ENCODE results near the gene MAPK10. TPM values are rescaled to one million over a fixed set of nuclear protein-coding genes. Genes with fewer than 3 reads are reported as not detected.
A peak's percentile ranks its signal among the peaks of the same experiment; 100 is the strongest.
"Not testable (repeated sequence)": the region's sequence is repeated elsewhere in the genome, so short reads cannot be mapped to it uniquely, and the experiment has no call there.

Gene MAPK10
- total RNA-seq, 2 donors from 2014 or later, result 3.4 to 7.0 TPM

DNA sequence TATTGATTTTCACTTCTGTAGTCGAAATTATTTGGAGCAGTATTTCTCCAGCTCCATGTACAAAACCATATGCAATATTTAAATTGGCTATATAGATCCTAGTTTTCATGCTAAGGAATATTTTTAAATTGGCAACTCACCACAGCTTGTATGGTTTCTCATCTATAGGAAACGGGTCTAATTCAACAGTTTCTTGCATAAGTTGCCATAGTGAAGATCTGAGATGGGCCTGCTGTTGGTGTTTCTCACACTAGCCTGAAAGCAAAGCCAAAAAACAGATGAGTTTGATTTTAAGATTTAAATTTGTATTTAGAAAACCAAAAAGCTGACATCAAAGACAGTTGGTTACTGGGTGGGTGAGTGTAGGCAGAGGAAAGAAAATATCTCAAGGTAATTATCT, 5.5 kb downstream of the MAPK10 start:
- intact Hi-C loops (cut with DNase I, micrococcal nuclease), result no loop called here
- ATAC-seq, result no peak
- no peak for DNase-seq

DNA sequence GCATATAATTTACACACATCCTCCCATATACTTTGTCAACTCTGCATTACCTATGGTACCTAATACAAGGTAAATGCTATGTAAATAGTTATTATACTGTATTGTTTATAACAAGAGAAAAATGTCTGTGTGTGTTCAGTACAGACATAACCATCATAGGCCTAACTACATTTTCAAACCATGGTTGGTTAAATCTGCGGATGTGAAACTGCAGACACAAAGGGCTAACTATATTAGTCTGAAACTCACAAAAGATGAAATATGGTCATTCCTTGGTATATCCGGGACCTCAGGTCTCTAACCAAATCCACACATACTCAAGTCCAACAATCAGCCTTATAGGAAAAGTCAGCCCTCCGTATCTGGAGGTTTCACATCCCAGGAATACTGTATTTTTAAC, 13.5 kb downstream of the MAPK10 start:
- DNase-seq (no peak), ATAC-seq (no peak)
- intact Hi-C loops (cut with DNase I, micrococcal nuclease), result no loop called here

DNA sequence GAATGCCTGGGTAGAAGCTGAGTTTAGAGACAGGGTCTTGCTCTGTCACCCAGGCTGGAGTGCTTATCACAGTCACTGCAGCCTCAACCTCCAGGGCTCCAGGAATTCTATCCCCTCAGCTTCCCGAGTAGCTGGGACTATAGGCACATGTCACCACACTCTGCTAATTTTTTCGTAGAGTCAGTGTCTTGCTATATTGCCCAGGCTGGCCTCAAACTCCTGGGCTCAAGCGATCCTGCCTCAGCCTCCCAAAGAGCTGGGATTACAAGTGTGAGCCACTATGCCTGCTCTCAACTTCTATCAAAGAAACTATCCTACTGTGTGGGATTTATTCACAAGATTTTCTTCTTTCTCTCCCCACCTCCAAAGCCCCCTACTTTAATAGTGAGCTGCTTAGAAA, 15.7 kb downstream of the MAPK10 start:
- DNase-seq (no peak), ATAC-seq (no peak)
- intact Hi-C loops (cut with DNase I, micrococcal nuclease), result no loop called here

DNA sequence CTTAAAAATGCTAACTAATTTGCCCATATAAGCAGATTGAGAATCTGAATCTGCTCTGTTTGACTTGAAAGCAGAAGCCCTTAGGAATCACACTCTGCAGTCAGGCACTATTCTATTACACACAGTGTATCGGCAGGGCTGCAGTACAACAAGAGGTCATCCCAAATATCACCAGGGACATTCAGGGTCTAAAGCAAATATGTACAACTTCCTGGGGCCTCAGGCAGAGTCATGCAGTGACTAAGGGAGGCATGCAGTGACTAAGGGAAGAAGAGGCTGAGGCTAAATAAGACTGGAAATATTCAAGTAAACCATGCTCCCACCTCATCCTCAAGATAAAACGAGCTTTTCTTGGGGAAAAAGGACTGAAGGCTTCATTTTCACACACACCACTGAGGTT, 20.9 kb downstream of the MAPK10 start:
- intact Hi-C loops (cut with DNase I, micrococcal nuclease), result no loop called here
- ATAC-seq, result no peak

DNA sequence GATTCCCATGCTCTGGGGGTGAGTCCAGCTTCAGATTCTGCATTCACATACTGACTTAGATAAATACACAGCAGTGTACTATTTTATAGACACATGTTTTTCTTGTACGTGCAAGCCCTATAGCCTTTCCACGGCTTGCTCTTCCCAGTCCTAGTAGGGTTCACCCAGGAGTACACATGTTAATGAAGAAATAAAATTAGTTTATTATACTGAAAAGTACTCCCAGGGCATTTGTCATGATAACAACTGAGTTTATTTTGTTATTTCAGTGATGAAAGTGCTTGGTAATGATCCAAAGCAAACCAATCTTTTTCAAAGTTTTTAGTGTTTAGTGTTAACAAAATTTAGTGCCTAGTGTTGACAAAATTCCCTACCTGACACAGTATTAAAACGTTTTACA, 21.3 kb downstream of the MAPK10 start:
- intact Hi-C loops (cut with DNase I, micrococcal nuclease), result no loop called here
- ATAC-seq (no peak), DNase-seq (no peak)

More for the DNA sequence above, 20.9 kb downstream of the MAPK10 start:
- DNase-seq, result no peak

DNA sequence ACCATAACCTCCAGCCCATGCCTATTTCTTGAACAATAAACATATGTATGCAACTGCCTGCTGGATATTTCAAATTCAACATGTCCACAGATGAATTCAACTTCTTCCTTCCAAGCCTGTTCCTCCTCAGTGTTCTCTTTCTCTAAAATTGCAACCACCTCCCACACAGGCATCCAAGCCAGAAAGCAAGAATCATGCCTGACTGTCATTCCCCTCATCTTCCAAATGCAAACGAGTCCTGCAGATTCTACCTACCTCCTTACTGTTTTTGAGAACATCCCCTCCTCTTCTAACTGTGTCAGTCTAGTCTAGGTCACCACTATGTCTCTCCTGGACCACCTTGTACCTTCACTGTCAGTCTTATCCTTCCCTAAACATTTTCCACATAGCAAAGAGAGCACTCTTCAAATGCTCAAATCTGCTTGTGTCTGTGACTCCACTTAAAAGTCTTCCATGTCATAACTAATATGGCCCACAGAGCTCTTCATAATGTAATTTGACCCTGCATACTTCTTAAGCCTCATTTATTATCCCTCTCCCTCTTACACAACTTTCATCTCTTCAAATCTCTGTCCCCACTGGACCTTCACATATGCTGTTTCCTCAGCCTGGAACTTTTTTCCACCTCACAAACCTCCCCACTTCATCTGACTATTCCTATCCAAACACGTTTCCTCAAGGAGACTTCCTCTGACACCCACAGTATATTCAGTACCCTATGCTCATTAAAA, 25.7 kb downstream of the MAPK10 start:
- DNase-seq (no peak), ATAC-seq (no peak)
- intact Hi-C loops (cut with DNase I, micrococcal nuclease), result no loop called here

DNA sequence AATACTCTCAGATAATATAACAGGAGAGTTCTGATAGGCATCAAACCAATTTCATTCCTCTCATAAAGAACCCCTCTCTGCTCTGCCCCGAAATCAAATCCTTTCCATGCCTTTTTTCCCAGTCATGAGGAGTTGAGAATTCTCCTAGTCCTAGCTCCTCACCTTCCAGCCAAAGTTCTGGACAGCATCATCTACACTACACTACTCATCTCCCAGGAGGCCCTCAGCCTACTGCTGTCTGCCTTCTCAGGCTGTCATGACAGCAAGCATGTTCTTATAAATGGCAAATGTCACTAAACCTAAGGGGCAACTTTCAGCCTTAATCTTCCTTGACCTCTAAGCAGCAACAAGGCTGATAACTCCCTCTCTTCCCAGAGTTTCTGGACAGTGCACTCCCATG, 26.6 kb downstream of the MAPK10 start:
- intact Hi-C loops (cut with DNase I, micrococcal nuclease), result no loop called here
- DNase-seq, result no peak

DNA sequence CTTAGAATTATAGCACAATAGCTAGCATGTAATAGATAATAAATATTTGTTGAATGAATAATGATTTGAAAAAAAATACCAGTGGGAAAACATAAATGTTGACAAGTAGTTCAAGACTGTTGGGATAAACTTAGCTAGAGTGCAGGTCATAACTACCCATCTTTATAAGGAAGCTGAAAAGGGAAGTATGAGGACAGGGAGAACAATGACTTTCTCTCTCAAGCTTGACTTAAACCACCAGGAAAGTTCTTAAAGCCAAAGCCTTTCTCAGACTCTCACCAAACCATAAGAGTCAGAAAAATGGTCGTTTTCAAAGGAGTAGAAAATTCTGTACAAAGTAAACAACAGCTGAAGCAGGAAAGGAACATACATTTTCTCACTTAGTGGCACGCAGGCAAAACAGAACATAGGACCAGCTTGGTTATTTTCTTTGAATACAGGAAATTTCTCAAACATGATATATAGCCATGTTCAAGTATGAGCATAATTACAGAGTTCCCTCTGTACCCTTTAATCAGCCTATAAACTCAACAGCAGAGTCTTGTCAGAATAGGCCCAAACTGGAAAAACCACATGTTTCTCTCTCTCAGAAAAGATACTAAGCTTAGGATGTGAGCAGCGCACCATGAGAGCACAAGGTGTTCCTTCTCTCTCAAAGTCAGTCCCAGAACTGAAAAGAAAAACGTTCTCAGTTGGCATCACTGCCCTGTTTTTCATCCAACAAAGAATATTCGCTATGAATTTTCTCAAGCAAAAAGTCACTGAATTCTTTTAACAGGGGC, 28.7 kb downstream of the MAPK10 start:
- ATAC-seq (no peak), DNase-seq (no peak)
- intact Hi-C loops (cut with DNase I, micrococcal nuclease), result no loop called here

More for the DNA sequence above, 26.6 kb downstream of the MAPK10 start:
- ATAC-seq, result no peak

DNA sequence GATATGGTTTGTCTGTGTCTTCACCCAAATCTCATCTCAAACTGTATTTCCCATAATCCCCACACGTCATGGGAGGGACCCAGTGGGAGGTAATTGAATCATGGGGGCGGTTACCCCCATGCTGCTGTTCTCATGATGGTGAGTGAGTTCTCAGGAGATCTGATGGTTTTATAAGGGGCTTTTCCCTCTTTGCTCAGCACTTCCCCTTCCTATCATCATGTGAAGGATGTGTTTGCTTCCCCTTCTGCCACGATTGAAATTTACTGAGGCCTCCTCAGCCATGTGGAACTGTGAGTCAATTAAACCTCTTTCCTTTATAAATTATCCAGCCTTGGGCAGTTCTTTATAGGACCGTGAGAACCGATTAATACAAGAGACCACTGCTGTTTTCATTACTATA, 29.4 kb downstream of the MAPK10 start:
- intact Hi-C loops (cut with DNase I, micrococcal nuclease); DNase-seq; ATAC-seq: not testable (repeated sequence)

DNA sequence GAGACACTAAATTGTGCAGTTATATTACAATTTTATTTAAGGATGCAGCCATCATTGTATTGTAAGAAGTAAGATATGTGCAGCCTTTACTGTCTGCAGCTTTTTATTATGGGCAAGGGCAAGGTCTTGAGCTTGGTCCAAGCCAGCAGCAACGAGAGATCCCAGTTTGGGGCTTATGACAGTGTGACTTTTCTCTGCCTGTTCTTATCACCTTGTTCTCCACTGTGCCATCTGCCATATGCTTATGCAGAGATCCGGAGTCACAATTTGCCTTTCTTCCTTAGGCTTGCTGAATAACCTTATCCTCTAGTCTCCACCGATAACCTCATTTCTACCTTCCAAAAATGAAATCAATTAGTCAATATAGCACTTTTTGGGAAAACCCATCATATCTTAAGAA, 30.4 kb downstream of the MAPK10 start:
- intact Hi-C loops (cut with DNase I, micrococcal nuclease), result no loop called here
- DNase-seq (no peak), ATAC-seq (no peak)

DNA sequence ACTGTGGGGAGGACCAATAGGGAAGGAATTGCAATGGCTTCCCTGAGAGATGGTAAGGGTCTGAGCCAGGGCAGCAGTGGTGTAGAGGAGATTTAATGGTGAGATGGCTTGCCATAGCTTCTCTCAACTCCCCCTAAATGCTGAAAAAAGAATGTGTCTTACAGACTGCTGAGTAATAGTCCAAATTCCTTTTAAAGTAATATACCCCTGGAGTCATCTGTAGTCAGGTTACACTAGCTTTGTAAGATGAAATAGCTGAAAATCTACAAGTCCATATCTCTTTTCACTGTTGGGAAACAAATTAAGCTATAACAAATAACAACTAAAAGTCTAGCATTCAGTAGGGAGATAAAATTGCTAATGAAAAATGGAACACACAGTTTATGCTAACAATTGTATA, 33.5 kb downstream of the MAPK10 start:
- intact Hi-C loops (cut with DNase I, micrococcal nuclease), result no loop called here
- no peak for DNase-seq

DNA sequence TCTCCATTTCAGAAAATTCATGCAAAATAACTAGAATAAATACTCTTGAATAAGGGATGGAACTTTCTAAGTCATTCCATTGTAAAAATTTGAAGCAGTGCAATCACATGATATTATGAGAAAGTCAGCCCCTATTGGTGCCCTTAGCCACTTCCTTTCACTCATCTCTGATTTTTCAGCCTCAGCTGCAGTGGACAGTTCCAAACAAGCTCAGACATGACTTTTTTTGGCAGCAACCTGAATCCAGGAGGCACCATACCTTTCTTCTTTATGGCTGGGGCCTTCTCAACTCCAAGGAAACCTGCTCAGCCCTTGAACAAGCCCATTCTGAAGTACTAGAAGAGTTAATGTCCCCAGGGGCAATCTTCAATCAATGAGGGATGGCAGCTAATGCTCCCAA, 40.5 kb downstream of the MAPK10 start:
- ATAC-seq (no peak), DNase-seq (no peak)
- intact Hi-C loops (cut with DNase I, micrococcal nuclease), result no loop called here

More for the DNA sequence above, 33.5 kb downstream of the MAPK10 start:
- ATAC-seq, result no peak

DNA sequence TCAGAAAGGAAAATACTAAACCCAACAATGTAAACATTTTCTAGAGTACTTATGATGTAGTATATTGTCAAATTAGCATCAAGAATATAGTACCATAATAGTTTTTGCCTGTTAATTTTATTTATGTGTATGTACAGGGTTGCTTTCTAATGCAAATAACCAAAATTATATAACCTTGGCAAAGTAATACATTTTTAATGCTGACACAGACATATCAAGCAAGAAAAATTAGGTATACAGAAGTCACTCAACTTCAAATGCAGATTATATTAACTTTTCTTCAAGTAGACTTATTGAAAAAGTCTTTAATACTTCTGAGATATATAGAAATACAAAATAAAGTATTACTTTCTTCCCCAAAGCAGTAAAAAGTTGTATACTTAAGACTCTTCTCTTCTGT, 44.3 kb downstream of the MAPK10 start:
- intact Hi-C loops (cut with DNase I, micrococcal nuclease), result no loop called here
- no peak for ATAC-seq
- DNase-seq, result no peak

DNA sequence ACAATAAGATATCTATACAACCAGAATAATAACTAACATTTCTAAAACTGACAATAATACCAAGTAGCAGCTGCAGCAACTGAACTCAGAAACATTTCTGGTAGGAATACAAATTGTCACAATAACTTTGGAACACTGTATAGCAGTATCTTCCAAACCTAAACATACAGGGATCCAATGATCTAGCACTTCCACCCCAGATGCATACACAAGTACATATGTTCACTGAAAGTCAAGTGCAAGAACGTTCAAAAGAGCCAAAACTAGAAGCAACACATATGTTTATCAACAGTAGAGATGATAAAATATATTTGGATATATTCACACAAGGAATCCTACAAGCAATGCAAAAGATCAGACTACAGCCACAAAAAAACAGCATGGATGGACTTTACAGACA, 46.2 kb downstream of the MAPK10 start:
- ATAC-seq (no peak), DNase-seq (no peak)
- intact Hi-C loops (cut with DNase I, micrococcal nuclease), result no loop called here

DNA sequence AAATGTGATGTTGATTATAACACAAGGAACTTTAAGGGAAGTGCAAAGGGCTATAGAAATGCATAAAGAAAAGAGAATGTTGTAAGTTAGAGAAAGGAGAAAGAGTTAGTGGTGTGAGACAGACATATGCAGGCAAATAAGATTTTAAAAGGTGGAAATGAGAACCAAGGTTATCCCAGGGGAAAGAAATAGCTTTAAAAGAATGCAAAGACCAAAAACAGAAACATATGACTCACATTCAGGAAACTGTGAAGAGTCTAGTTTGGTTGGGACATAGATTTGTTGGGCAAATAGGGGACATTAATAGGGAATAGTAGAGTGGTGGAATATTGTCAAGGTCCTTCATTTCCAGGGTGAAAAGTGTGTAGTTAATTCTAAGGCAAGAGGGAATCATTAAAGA, 52.4 kb downstream of the MAPK10 start:
- ATAC-seq, result no peak
- intact Hi-C loops (cut with DNase I, micrococcal nuclease), result no loop called here
- no peak for DNase-seq

DNA sequence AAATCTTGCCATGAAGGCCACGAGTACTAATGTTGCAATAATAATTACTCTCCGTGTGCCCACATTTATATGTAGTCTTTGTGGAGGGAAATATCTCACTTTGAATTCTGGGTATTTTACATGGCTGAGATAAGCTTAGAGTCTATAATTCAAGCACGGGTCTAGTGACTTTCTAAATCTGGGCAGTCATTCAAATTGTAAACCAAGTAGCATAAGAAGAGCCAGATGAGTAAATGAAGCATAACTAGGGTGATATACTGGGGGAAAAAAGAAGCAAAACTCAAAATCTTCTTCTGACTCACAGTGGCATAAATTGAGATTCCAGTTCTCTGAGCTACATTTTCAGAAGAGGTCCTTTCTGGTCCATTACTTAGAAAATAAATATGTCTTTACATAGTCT, 53.0 kb downstream of the MAPK10 start:
- intact Hi-C loops (cut with DNase I, micrococcal nuclease), result no loop called here
- ATAC-seq, result no peak
- no peak for DNase-seq

DNA sequence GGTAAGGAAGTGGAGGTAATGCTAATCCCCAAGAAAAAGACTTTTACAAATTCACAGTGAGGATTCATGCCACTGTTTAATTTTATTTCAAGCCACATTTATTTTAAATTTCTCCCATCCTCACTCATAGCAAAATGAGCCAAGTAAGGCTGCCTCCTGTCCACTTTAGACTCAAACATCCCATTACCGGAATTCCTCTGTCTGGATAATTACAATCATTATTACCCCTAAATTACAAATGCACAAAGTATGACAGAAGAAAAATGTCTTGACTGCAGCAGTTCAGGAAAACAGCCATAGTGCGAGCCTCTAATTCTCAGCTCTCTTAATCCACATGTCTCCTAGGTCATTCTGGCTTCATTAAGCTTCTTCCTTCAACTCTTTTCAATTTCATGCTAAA, 57.0 kb downstream of the MAPK10 start:
- DNase-seq (no peak), ATAC-seq (no peak)
- intact Hi-C loops (cut with DNase I, micrococcal nuclease), result no loop called here

DNA sequence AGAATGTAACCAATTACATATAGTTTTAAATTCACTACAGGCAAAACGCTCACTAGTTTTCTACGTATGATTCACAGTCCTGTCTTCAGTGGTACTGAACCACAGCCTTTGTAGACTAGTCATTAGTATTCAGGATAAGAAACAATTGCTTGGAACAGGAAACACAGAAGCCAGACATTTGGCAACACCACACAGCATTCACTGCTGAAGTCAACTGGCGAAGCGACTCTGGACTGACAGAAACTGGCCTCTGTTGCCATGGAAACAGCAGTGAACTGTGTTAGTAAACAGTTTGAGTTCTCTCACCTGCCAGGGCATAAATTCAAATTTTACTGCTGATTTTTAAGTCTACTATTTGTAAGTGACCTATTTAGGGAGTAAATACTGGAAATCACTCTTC, 57.6 kb downstream of the MAPK10 start:
- ATAC-seq (no peak), DNase-seq (peak; percentile 6 to 40)
- intact Hi-C loops (cut with DNase I, micrococcal nuclease), result no loop called here

DNA sequence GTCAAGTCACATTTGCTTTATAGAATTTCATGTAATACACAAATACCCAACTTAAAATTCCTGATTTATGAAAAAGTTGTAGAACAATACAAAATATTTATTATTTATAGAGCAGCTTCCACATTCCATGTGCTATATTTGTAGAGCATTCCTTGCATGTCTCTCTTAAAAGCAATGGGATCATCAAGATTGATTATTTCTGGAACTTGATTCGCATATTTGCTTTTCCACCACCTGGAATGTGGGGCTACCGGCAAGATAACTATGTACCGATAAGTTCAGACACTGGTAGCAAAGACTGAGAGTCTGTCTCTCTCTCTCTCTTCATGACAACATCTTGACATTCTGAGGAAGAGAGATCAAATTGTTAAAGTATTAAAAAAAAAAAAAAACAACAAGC, 59.3 kb downstream of the MAPK10 start:
- no peak for ATAC-seq
- intact Hi-C loops (cut with DNase I, micrococcal nuclease), result no loop called here
- DNase-seq, result no peak

DNA sequence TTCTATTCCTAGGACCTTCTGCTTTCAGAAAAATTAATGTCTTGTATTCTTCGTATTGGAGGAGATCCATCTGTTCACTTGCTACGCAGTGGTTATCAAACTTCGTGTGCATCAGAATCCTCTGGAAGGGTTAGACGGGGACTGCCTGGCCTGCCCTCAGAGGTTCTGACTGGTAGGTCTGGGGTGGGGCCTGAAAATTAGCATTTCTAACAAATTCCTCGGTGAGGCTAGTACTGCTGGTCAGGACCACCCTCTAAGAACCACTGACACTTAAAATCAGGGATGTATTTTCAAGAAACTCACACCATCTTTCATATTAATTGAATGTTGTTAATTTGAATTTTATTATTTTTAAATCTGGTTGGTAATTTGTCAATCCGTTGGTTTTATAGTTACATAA, 63.0 kb downstream of the MAPK10 start:
- ATAC-seq, result no peak
- intact Hi-C loops (cut with DNase I, micrococcal nuclease), result no loop called here

DNA sequence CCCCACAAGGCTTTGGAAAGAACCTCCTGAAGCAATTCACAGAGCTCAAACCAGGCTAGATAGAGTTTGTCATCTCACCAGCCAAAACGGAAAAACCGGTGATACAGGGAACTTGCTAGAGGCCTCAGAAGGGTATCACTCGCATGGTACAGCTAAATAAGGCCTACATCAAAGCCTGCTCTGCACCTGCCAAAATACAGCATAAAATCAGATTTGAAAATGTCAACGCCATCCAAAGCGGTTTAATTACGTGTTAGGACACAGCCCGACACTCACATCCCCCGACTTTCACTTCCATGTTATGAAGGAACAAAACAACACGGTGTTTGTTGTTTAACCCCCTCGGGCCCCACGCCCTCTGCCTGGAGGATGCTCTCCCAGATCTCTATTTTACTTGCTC, 65.0 kb downstream of the MAPK10 start:
- DNase-seq, result no peak
- intact Hi-C loops (cut with DNase I, micrococcal nuclease), result no loop called here
- ATAC-seq, result no peak

More for the DNA sequence above, 63.0 kb downstream of the MAPK10 start:
- no peak for DNase-seq
